H1 (cell line): ENCODE results near the gene ZNF804B. TPM values are rescaled to one million over a fixed set of nuclear protein-coding genes. Genes with fewer than 3 reads are reported as not detected.

Source experiments
- ASH2L ChIP-seq: fragments of 200-600, 300-600 bp; sonication (generic); IDR thresholded peaks from one replicate; pipeline ENCODE4 v1.7.1; 2017; ENCODE audit warnings: low read length
- EP300 ChIP-seq, 2 experiments: IDR thresholded peaks; 1 replicate in 1 of 2; 2 replicates in 1 of 2; pipeline ENCODE4 v1.6.1; 2011 to 2012; ENCODE audit warnings: low read depth in 2 of 2, low read length in 2 of 2, mild to moderate bottlenecking in 2 of 2, borderline replicate concordance in 1 of 2, inconsistent platforms in 1 of 2, moderate library complexity in 1 of 2
- JUND ChIP-seq: IDR thresholded peaks from 2 replicates; pipeline ENCODE4 v1.6.1; 2011; ENCODE audit warnings: mild to moderate bottlenecking, improper control_type of control experiment, low read length
- PHF8 ChIP-seq: fragments of 200-600 bp; sonication (generic); conservative IDR thresholded peaks from 2 replicates; pipeline ENCODE4 v1.7.1; 2012; ENCODE audit warnings: low read depth, mild to moderate bottlenecking, inconsistent platforms, low read length, moderate library complexity
- RNF2 ChIP-seq: fragments of 200-900, 300-1000 bp; sonication (generic); IDR thresholded peaks from 2 replicates; pipeline ENCODE4 v1.7.1; 2016; ENCODE audit warnings: borderline replicate concordance, low read depth, mild to moderate bottlenecking, antibody characterized with exemption, low read length; ENCODE audit not compliant: poor library complexity, severe bottlenecking; ENCODE audit errors: missing control alignments
- SAP30 ChIP-seq: fragments of 300-600 bp; sonication (generic); IDR thresholded peaks from 2 replicates; pipeline ENCODE4 v1.7.1; 2012; ENCODE audit warnings: low read length, moderate library complexity, mild to moderate bottlenecking, inconsistent platforms; ENCODE audit not compliant: insufficient read depth, insufficient replicate concordance
- TAF7 ChIP-seq: optimal IDR thresholded peaks from 2 replicates; pipeline ENCODE3; 2011; ENCODE audit warnings: low read depth, mild to moderate bottlenecking, inconsistent platforms, low read length, moderate library complexity, borderline replicate concordance
- TEAD4 ChIP-seq: IDR thresholded peaks from 2 replicates; pipeline ENCODE4 v1.6.1; 2012; ENCODE audit warnings: low read depth, low read length, inconsistent platforms, mixed read lengths
- polyA plus RNA-seq, 7 experiments: library from polyadenylated mRNA; depleted of rRNA in 3 of 7; stranded (reverse) in 5 of 7; unstranded in 2 of 7; fragments of >200 nt in 5 of 7; fragments of 200-250 nt in 2 of 7; gene quantifications; 1 replicate in 5 of 7; 2 replicates in 1 of 7; 4 replicates in 1 of 7; pipeline versions ENCODE4 v1.2.1 to v1.2.3, GENCODE V29; 2011 to 2013; ENCODE audit warnings: missing spikeins in 2 of 7, mixed read lengths in 2 of 7
- total RNA-seq: library from RNA; stranded (reverse); fragmentation: NEBNext Ultra II Directional; extraction: Animal tissue kit (Norgen Biotek cat#: 25700); gene quantifications from 2 replicates; pipeline ENCODE4 v1.2.1, GENCODE V29; 2021

The ZNF804B gene
- total and polyA plus RNA-seq, 2 of the 8 experiments (the other 6 are each of a cell fraction or from before 2014, with no cell fraction given): not detected

GRCh38 chr7:88933285-88933684, 173.8 kb downstream of the ZNF804B start (continued):
- TF ChIP-seq PHF8: no peak
- no peak for TF ChIP-seq TEAD4
- TF ChIP-seq ASH2L: no peak
- TF ChIP-seq EP300 (IDR thresholded peaks at IDR 0.05; ENCODE audit: borderline replicate concordance in 1 of 2, low read depth in 2 of 2, low read length in 2 of 2): no peak
- no peak for TF ChIP-seq SAP30
- TF ChIP-seq JUND: no peak
- TF ChIP-seq RNF2: no peak
- no peak for TF ChIP-seq TAF7
- TF ChIP-seq, all 59 proteins: peak for 0
